Measurements from ENCODE around the gene NCOA1. TPM values are rescaled to one million over a fixed set of nuclear protein-coding genes. Genes with fewer than 3 reads are reported as not detected.
A peak's percentile ranks its signal among the peaks of the same experiment; 100 is the strongest.

NCOA1 gene
- total RNA-seq, 1 experiment from 2014 or later = 37.1 TPM

GRCh38 chr2:24473626-24474025, 17.4 kb upstream of the NCOA1 start:
- intact Hi-C loops (cut with micrococcal nuclease; ENCODE audit: unreplicated experiment) = no loop called here
- Mint-ChIP-seq H3K36me3 (ENCODE audit: insufficient read depth, unreplicated experiment) (no peaks in the 10 kb centered on the region), H3K9me3 (ENCODE audit: unreplicated experiment) (no peaks in the 10 kb centered on the region), H3K4me3 (ENCODE audit: unreplicated experiment) (no peak overlapping the region), H3K27ac (ENCODE audit: unreplicated experiment) (no peak overlapping the region), H3K27me3 (ENCODE audit: insufficient read depth, unreplicated experiment) (no peaks in the 10 kb centered on the region), H3K4me1 (ENCODE audit: low read depth, unreplicated experiment) (peaks cover 17% of the 10 kb centered on the region)
- Histone ChIP-seq H3K4me1 (peaks cover 9% of the 10 kb centered on the region), H3K4me3 (ENCODE audit: low read depth, low read length) (no peak overlapping the region), H3K9me3 (no peaks in the 10 kb centered on the region), H3K36me3 (ENCODE audit: control insufficient read depth, insufficient read depth, low read length) (no peaks in the 10 kb centered on the region), H3K27me3 (replicated peaks; ENCODE audit: control insufficient read depth, insufficient read depth, low read length) (no peaks in the 10 kb centered on the region)
- ChIA-PET POLR2A (no interaction called here), CTCF (no interaction called here)
- no peak for DNase-seq
- no TSS peak for BruUV-seq (replicated peaks)
- no peak for TF ChIP-seq CTCF (IDR thresholded peaks at IDR 0.05; ENCODE audit: insufficient read depth in 1 of 2, low read depth in 1 of 2, low read length in 1 of 2, severe bottlenecking in 1 of 2, unreplicated experiment in 1 of 2)

- H3K4me1 ChIP-seq = peaks cover 9% of the 10 kb centered on the region
- Mint-ChIP-seq H3K9me3 (ENCODE audit: unreplicated experiment) (no peaks in the 10 kb centered on the region), H3K27ac (ENCODE audit: unreplicated experiment) (no peak overlapping the region), H3K4me1 (ENCODE audit: low read depth, unreplicated experiment) (peaks cover 17% of the 10 kb centered on the region), H3K27me3 (ENCODE audit: insufficient read depth, unreplicated experiment) (no peaks in the 10 kb centered on the region), H3K4me3 (ENCODE audit: unreplicated experiment) (no peak overlapping the region), H3K36me3 (ENCODE audit: insufficient read depth, unreplicated experiment) (no peaks in the 10 kb centered on the region)
- no TSS peak for BruUV-seq (replicated peaks)
- ChIA-PET POLR2A (no interaction called here), CTCF (no interaction called here)
- H3K36me3 ChIP-seq (ENCODE audit: control insufficient read depth, insufficient read depth, low read length) = no peaks in the 10 kb centered on the region
- no peak overlapping the region for H3K4me3 ChIP-seq (ENCODE audit: low read depth, low read length)
- TF ChIP-seq CTCF (IDR thresholded peaks at IDR 0.05; ENCODE audit: insufficient read depth in 1 of 2, low read depth in 1 of 2, low read length in 1 of 2, severe bottlenecking in 1 of 2, unreplicated experiment in 1 of 2) = no peak
- H3K27me3 ChIP-seq (replicated peaks; ENCODE audit: control insufficient read depth, insufficient read depth, low read length) = no peaks in the 10 kb centered on the region
- H3K9me3 ChIP-seq = no peaks in the 10 kb centered on the region
- intact Hi-C loops (cut with micrococcal nuclease; ENCODE audit: unreplicated experiment) = no loop called here
- no peak for DNase-seq
These were observed 17.0 kb upstream of the NCOA1 start for GRCh38 chr2:24474053-24474452.

- intact Hi-C loops (cut with micrococcal nuclease; ENCODE audit: unreplicated experiment) = loop anchor here (1.0 kb wide), 1 partner anchor 10 kb away; no protein-coding TSS in a partner anchor
- peak; percentile 62 to 71 for DNase-seq
- Mint-ChIP-seq H3K9me3 (ENCODE audit: unreplicated experiment) (no peaks in the 10 kb centered on the region), H3K27ac (ENCODE audit: unreplicated experiment) (peak overlapping the region; percentile 29), H3K4me3 (ENCODE audit: unreplicated experiment) (peak overlapping the region; percentile 7), H3K36me3 (ENCODE audit: insufficient read depth, unreplicated experiment) (no peaks in the 10 kb centered on the region), H3K4me1 (ENCODE audit: low read depth, unreplicated experiment) (peaks cover 25% of the 10 kb centered on the region), H3K27me3 (ENCODE audit: insufficient read depth, unreplicated experiment) (no peaks in the 10 kb centered on the region)
- CTCF ChIA-PET = no interaction called here
- no peaks in the 10 kb centered on the region for H3K36me3 ChIP-seq (ENCODE audit: control insufficient read depth, insufficient read depth, low read length)
- no peaks in the 10 kb centered on the region for H3K27me3 ChIP-seq (replicated peaks; ENCODE audit: control insufficient read depth, insufficient read depth, low read length)
- POLR2A ChIA-PET = no interaction called here
- H3K9me3 ChIP-seq = no peaks in the 10 kb centered on the region
- no peak for TF ChIP-seq CTCF (IDR thresholded peaks at IDR 0.05; ENCODE audit: insufficient read depth in 1 of 2, low read depth in 1 of 2, low read length in 1 of 2, severe bottlenecking in 1 of 2, unreplicated experiment in 1 of 2)
- peaks cover 9% of the 10 kb centered on the region for H3K4me1 ChIP-seq
- no TSS peak for BruUV-seq (replicated peaks)
- H3K4me3 ChIP-seq (ENCODE audit: low read depth, low read length) = no peak overlapping the region
These were observed 13.8 kb upstream of the NCOA1 start for GRCh38 chr2:24477229-24477628.

Data from Caco-2 (cell line).